ENCODE data around the gene SLC22A23. TPM values are rescaled to one million over a fixed set of nuclear protein-coding genes. Genes with fewer than 3 reads are reported as not detected.

SLC22A23 gene
- total and polyA plus RNA-seq, 2 experiments from 2014 or later: 6.1 to 38.3 TPM

- no peak for TF ChIP-seq ZNF462 (CRISPR knock-in tag; IDR thresholded peaks at IDR 0.05)
- no peak for TF ChIP-seq NANOG (IDR thresholded peaks at IDR 0.05; ENCODE audit: borderline replicate concordance)
- TF ChIP-seq REST (IDR thresholded peaks at IDR 0.05; ENCODE audit: unreplicated experiment): no peak
- no peak for TF ChIP-seq STAT1 (IDR thresholded peaks at IDR 0.05; ENCODE audit: unreplicated experiment)
Observed at GRCh38 chr6:3359973-3360726, 96.7 kb downstream of the SLC22A23 start (continued).
